ENCODE results near the gene TPRN.

The TPRN gene

GRCh38 chr9:137205126-137206069 is 4.9 kb upstream of the TPRN start, which contains the start of the genes NDOR1 and TMEM203:
TSS of gene NDOR1 (plus strand) at chr9:137205700. CDS start at chr9:137205778, 78 bp downstream.
TSS of gene TMEM203 (minus strand) at chr9:137205648. CDS start at chr9:137205414, 234 bp downstream.
- DNase-seq: peak; percentile 84 to 93 (median 88)

GRCh38 chr9:137204731-137205125 is 4.2 kb upstream of the TPRN start:
- no peak for DNase-seq

- DNase-seq: no peak
Measured at GRCh38 chr9:137202966-137203365, 2.4 kb upstream of the TPRN start.

GRCh38 chr9:137201205-137201868 is 796 bp upstream of the TPRN start:
- DNase-seq: no peak

DNA sequence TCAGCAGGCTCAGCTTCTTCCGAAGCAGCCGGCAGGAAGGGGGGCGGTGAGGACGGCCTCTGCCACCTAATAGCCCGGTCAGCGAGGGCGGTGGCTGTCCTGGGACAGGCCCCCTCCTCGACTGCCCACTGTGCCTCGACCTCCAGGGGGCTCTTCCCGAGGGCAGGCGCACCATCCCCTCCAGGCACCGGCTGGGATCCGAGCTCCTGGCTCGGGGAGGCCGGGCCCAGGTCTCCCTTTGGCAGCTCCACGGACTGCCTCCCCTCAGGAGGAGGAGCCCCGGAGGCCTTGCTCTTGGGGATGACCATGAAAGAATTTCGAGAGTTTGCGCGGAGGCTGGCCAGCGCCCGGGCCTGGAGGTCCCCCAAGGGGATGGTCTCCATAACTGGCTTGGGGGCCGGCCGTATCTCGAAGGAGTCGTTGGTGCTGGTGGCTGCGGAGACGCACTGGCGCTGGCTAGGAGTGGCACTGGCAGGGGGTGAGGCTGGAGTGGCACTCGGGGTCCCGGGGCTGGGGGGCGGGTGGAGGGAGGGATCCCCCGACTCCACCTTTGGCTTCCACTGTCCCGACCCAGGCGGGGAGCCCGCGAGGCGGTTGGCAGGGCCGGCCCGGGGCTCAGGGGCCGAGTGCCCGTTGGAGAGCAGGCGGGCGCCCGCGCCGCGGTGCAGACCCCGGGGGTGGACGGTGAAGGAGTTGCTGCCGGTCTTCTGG is 975 bp downstream of the TPRN start:
- no peak for DNase-seq

GRCh38 chr9:137198902-137199283 is 1.6 kb downstream of the TPRN start:
- no peak for DNase-seq

GRCh38 chr9:137198051-137198901 is 2.3 kb downstream of the TPRN start:
- DNase-seq: no peak

GRCh38 chr9:137195525-137196220 is 4.9 kb downstream of the TPRN start:
- DNase-seq: no peak

- DNase-seq: no peak
Measured at GRCh38 chr9:137194909-137195308, 5.6 kb downstream of the TPRN start.

DNA sequence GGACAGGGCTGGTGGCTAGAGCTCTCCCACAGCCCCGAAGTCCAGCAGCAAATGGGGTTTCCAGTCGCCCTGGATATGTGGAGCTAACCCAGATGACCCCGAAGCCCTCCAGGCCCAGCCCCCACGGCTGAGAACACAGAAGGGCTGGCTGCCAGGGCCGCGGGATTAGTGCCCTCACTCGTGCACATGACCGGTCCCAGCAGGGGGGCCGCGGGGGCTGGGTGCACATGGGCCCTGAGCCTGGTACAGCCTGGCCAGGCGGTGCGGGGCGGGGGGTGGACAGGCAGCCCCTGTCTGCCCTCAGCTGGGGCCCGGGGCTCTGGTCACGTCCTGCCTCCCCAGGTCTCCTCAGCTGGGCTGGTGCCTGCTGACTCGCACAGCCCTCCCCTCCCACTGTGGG is 6.2 kb downstream of the TPRN start:
- DNase-seq: no peak

DNA sequence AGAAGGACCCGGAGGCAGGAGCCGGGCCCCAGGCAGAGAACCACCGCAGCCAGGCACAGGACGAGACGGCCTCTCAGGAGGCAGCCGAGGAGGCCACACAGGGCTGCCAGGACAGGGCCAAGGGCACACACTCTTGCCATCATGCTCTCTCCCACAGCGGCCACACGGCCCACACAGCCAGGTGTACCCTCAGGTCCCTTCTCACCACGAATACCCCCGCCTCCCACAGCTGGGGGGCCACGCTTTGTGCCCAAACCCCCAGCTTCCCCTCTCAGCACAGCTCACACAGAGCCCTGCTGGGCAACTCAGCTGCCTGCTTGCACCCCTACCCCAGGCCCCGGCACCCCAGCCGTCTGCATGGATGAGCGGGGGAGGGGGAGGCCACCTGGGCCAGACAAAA is 6.8 kb downstream of the TPRN start:
- DNase-seq: no peak

DNA sequence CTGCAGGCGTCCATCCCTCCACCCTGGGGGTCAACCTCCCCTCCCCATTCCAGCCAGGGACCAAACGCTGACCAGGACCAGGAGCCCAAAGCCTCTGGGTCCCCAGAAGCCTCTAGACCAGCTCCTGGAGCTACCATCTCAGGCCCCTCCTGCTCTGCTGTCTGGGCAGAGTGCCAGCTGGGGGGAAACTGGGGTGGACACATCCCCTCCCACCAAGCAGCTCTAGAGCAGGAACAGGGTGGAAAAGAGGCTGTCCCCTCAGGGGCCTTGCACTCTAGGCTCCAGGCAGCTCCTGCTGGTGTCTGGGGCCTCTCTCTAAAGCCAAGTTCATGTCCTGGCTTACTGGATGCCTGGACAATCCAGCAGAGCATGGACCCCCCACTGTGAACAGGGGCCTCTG is 7.7 kb downstream of the TPRN start:
- no peak for DNase-seq

GRCh38 chr9:137192448-137192780 is 8.1 kb downstream of the TPRN start:
- DNase-seq: no peak

DNA sequence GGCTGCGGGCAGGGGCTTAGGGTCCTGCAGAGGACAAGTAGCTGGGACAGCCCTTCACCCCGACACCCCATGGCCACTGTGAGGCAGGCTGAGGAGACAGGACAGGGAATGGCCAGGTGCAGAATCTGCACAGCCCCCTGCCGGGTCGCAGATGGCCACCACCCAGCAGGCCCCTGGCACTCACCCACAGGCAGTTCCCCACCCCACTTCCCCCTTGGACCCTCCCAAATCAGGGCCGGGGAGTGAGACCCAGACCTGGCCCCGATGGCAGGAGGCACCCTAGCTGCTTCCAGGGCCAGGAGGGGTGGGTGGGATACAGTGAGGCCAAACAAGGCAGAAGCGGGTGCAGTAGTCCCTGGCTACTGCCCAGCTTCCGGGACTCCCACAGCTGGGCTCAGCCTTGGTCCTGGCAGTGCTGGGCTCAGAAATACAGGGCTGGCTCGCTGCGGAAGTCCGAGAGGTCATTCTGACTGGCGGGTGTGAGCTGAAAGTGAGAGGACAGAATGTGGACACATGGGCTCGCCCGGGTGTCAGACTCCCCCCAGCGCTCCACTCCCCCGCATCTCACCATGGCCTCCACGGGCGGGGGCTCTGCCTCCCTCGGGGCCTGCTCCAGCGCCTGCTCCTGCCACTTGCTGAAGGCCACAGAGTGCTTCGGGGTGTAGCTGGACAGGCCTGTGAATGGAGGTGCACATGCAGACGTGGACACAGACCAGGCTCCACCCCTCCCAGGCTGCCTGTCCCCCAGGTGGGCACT is 8.7 kb downstream of the TPRN start:
- DNase-seq: no peak

GRCh38 chr9:137191245-137191644 is 9.3 kb downstream of the TPRN start:
- DNase-seq: no peak

DNA sequence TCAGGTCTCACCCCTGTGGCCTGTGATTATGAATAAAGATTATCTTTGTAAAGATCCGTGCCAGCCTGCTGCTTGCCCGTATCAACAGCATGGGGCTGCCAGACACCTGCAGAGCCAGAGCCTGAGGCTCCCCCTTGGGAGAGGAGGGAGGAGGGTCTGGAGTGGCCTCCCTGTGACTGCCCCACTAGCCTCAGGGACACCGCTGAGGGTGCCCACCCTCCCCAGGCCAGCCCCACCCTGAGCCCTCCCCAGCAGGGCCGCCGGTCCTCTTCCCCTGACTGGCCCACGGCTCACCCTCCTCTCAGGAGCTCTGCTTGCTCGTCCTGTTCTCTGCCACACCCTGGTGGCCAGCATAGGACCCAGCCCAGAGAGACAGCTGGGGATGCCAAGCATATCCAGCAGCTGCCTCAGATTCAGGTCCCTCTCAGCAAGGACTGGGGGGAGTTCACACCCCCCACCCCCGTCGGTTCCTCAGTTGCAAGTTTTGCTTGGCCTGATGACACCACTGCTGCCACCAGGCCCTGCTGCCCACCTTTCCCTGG is 10.2 kb downstream of the TPRN start:
- no peak for DNase-seq

GRCh38 chr9:137189297-137190295 is 10.9 kb downstream of the TPRN start:
- no peak for DNase-seq

DNA sequence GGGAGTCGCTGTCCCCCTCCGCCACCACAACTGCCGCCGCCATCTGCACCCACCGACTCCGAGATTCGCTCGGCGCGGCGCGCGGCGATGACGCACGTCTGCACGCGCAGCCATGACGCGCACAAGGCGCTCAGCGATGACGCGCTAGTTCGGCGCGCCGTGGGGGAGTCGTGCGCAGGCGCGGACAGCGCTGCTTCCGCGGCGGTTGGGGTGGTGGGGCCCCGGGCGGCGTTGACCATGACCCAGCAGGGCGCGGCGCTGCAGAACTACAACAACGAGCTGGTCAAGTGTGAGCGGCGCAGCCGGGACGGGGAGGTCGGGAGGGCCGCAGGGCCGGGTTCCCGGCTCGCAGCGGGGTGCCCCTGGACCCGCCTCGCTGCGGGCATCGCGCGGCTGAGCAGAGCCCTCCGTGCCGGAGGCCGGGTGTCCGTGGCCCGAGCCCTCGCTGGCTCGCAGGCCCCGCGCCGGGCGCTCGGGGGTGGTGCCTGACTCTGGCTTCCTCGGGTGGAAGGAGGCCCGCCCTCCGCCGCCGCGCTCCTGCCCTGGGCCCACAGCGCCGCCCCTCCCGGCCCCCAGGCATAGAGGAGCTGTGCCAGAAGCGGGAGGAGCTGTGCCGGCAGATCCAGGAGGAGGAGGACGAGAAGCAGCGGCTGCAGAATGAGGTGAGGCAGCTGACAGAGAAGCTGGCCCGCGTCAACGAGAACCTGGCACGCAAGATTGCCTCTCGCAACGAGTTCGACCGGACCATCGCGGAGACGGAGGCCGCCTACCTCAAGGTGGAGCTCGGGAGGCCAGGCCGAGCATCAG is 11.8 kb downstream of the TPRN start, which contains the start of the genes ANAPC2 and SSNA1:
Gene ANAPC2, minus strand, starts transcription at position 71 of the 807 bp plus-strand sequence. Its CDS starts 28 bp downstream, at position 43.
Gene SSNA1, plus strand, starts transcription at position 187 of the 807 bp plus-strand sequence. Its CDS starts 51 bp downstream, at position 238.
- peak; percentile 81 to 94 (median 88) for DNase-seq

Data from T-helper 1 cell (primary cell).